ENCODE data around the gene PRX.

Gene PRX

DNA sequence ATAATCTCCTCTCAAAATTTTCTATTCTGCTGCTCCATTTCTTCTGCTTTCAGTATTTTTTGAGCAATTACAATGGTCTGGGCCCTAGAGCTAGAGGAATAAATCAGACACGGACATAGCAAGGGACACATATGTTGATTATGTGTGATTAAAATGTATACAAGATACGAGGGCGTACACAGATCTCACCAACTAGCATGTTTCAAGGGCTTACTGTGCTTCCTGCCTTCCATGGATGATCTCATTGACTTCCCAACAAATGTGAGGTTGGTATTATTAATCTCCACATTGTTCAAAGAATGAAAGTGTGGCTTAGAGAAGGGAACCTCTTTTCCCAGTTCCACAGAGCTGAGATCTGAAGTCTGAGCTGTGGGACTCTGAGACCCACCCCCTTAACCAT lies 55.5 kb downstream of the PRX start:
- intact Hi-C loops (cut with DNase I): no loop called here
- no peak for DNase-seq

- intact Hi-C loops (cut with DNase I): no loop called here
- no peak for DNase-seq
Measured at GRCh38 chr19:40356681-40357595, 56.2 kb downstream of the PRX start.

DNA sequence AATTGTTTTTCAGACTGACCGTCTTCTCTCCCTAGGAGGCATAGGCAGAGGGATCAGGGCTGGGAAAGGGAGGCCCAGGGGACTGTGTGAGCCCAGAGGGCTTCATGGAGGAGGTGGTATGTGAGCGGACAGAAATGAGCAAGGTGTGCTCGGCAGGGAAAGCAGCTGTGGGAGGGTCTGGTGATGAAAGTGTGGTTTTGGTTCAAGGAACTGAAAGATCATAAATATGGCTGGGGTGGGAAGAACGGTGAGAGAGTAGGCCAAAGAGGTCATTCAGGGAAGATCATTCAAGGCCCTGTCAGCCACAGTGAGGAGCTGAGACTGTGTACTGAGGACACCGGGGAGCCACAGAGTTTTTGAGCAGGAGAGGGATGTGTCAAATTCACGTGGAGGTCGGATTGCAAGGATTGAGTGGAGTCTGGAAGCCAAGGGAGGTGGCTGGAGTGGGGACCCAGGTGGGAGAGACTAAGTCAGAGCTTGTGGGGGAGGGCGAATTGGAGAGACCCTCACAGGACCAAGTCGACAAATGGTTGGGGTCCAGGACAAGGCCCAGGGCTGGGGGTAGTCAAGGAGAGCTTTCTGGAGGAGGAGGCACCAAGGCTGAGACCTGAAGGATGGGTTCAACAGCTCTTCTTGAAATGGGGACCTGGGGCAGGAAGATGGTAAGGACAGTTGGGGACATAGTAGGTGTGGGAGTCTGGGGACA lies 57.0 kb downstream of the PRX start:
- no peak for DNase-seq
- intact Hi-C loops (cut with DNase I): no loop called here

GRCh38 chr19:40348961-40349507 lies 64.1 kb downstream of the PRX start:
- peak in 10 of 42 donors; percentile 9 to 44 (median 17) for DNase-seq
- intact Hi-C loops (cut with DNase I): no loop called here

DNA sequence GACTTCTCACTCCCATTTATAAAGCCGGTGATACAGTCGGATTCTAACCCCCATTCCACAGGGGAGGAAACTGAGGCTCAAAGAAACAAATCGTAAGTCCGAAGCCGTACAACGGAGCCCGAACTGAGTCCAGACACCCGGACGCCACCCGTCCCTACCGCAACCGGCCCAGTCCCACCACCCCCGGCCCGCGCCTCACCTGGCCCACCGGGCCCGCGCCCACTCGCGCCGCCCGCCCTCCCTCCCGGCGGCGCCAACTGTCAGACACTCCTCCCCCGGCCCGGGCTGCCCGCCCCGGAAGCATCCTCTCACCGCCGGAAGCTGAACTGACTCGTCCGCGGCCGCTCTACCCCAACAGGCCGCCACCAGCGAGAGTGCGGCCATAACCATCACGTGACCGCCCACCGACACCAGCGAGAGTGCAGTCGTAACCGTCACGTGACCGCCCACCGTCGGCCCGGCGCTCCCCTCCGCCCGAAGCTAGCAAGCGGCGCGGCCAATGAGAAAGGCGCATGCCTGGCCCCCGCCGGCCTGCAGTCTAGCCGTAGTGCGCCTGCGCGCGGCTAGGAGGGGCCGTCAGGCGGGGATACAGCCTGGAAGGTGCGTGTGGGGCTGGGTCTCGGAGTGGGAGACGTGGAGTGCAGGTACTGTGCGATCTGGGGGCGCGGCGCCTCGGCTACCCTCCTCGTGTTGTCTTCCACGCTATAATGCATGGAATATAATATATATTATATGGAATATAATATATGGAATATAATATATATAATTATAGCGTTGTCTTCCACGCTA lies 64.9 kb downstream of the PRX start, which contains the start of the genes C19orf47 and PLD3:
TSS of gene C19orf47 (minus strand) at position 273 of the 789 bp plus-strand sequence. CDS start 6,540 bp downstream, outside the sequence.
TSS of gene PLD3 (plus strand) at position 571 of the 789 bp plus-strand sequence. CDS start 17,789 bp downstream, outside the sequence.
- intact Hi-C loops (cut with DNase I): no loop called here
- DNase-seq: peak; percentile 98 to 100 (median 100)

GRCh38 chr19:40344422-40344821 lies 68.8 kb downstream of the PRX start:
- intact Hi-C loops (cut with DNase I): no loop called here
- DNase-seq: no peak

Measured in head of caudate nucleus (tissue), 42 donors.